GM12892 (cell line): ENCODE measurements around the gene ARHGAP26.

Experiments
- POLR2A ChIP-seq: IDR thresholded peaks from 2 replicates; pipeline ENCODE4 v1.6.1; 2011; ENCODE audit warnings: low read depth, low read length, control low read depth
- TAF1 ChIP-seq: IDR thresholded peaks from 2 replicates; pipeline ENCODE4 v1.6.1; 2011; ENCODE audit warnings: low read depth, mild to moderate bottlenecking, control low read depth, low read length, borderline replicate concordance

DNA sequence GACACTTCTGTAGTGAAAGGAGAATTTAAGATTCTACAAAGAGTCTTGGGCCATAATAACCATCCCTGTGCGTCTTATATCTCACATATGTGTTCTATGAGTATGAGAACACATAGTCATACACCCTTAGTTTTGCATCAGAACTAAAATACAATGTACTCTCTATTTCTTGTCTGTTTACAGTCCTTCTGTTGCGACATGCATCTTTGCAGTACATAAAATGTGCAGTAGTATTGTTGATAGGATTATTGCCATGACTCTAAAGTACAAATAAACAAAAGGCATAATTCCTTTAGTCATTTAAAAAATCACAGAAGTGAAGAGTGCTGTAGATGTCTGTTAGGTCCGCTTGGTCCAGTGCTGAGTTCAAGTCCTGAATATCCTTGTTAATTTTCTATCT is 431.4 kb downstream of the ARHGAP26 start:
- TF ChIP-seq POLR2A (no peak), TAF1 (no peak)
